ENCODE results near the gene ACD.
A peak's percentile ranks its signal among the peaks of the same experiment; 100 is the strongest.

ACD gene

DNA sequence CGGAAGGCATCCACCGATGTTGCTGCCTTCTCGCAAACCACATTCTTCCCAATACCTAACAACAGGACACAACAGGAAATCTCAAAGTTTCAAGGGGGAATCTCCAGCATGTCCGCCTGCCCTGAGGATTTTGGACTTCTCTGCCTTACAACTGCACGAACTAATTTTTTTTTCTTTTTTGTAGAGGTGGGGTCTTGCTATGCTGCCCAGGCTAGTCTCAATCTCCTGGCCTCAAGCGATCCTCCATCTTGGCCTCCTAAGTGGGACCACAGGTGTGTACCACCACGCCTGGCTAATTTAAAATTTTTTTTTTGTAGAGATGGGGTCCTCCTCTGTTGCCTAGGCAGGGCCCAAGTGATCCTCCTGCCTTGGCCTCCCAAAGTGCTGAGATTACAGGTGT, 15.9 kb upstream of the ACD start:
- no peak for DNase-seq (ENCODE audit: low spot score)

DNA sequence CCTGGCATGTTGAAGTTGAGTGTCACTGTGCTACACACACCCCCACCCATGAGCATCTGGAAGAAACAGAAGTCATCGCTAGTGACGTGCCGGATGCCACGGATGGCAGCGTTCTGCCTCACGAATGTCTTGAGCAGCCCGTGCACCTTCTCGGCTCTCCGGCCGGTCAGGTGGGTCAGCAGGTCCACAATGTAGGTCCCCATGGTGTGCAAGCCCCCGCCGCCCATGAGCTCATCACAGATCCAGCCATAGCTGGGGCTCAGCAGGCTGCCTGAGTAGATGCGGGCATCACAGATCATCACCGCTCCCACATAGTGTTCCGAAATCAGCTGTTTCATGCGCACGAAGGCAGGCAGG, 15.5 kb upstream of the ACD start:
- no peak for DNase-seq (ENCODE audit: low spot score)

DNA sequence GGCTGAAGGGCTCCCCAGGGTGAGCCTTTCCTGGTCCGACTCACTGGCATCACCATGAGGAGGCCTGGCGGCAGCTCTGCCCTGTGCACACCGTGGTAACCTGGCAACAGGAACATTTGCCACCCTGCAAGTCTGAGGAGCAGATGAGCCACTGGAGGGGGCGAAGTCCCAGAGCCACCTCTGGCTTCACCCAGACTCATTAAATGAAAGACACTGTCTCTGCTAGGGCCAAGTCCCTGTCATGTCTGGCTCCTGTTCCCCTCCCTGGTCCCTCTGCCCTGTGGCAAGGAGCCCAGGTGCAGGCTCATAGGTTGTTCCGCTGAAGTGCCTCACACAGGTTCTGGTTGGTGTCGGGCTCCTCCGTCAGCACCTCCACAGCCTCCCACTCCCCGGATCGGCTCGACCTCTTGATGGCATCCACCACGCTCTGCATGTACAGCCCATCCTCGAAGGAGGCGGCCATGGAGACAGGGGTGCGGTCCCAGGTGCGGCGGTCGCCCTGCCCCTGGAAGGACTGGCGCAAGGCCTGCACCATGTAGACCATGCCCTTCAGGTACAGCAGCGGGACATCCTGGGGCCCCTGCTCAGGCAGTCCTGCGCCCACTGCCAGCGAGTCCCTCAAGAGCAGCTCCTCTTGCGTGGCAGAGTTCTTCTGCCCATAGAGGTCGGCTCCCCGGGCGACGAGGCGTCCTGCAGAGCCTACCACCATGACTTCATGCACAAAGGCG, 15.0 kb upstream of the ACD start:
- DNase-seq (ENCODE audit: low spot score): no peak

DNA sequence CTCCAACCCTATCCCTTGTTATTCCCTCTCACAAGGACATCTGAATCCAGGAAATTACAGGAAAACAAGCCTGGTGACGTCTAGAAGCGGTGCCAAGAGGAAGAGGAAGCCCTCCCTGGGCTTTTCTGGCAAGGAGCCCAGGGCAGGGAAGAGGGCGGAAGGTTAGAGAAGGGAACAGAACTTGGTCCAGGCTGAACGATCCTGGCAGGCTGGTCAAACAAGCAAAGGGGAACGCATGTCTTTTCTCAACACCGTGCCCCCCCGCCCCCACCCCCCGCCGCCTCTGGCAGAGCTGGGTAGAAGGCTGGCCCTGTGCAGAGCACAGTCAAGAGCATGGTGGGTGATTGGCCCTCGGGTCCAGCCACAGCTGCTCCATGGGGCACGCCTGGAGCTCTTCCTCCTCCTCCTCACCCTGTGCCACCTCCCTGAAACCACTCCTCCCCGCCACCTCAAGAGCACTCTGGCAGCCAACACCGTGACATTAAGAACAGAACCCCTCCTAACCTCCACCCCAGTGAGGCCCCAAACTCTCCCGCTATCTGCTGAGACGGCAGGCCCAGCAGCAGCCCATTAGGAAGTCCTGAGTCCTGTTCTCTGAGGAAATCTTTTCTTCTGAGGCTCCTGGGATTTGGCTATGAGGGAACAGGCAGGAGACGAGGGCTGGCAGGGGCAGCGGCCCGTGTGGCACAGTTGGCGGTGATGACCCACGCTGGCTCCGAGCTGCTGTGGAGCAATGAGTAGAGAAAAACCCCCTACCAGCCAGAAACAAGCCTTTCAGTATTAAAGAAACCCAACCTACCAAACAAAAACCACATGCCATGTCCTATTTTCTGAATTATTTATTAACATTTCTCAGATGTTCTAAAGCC, 13.9 kb upstream of the ACD start:
- DNase-seq (ENCODE audit: low spot score): no peak

GRCh38 chr16:67672739-67673662, 12.9 kb upstream of the ACD start:
- peak; percentile 51 for DNase-seq (ENCODE audit: low spot score)

DNA sequence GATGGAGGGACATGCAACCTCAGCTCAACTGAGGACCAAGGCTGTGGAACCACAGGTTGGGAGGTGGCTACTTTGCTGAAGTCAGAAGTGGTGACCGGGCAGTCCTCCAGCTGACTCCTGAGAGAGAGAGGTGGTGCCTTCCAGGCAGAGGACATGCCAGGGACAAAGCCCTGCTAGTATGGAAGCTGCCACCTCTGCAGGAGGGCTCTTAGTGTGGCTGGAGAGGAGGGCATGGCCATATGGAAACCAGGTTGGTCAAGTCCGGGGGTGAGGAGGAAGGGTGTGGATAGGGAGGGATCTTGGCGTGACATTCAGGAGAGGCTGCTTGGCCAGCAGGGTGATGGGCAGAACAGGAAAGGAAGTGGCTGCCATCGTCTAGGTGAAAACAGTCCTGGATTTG, 12.2 kb upstream of the ACD start:
- no peak for DNase-seq (ENCODE audit: low spot score)

GRCh38 chr16:67669499-67670101, 9.5 kb upstream of the ACD start:
- no peak for DNase-seq (ENCODE audit: low spot score)

DNA sequence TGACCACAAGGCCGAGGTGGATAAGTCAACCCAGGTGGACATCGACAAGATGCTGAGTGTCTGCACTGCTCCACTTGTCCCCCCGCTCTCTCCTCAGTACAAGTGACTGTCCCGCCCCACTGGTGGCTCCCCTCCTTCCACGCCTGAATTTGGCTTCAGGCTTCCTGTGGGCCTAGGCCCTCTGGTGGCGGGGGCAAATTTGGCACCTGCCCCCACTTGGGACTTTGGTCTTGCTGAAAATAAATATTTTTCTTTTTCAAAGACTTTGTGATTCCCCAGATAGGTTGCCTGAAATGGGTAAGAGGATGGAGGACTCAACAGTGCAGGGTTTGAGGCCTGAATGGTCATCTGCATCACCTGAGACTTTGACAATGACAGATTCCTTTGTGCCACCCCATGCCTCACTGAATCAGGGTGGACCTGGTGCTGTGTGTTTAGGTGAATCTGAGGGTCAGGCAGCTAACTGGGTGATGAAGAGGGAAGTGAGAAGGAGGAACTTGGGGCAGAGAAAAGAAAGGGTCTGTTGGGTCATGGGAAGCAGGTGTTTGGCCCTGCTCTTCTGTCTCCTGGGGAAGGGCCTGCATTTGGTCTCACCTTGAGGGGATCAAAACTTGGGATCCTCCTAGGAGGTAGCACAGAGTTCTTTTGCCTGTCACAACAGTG, 8.6 kb upstream of the ACD start:
- no peak for DNase-seq (ENCODE audit: low spot score)

GRCh38 chr16:67667817-67668494, 7.9 kb upstream of the ACD start:
- DNase-seq (ENCODE audit: low spot score): peak; percentile 86

DNA sequence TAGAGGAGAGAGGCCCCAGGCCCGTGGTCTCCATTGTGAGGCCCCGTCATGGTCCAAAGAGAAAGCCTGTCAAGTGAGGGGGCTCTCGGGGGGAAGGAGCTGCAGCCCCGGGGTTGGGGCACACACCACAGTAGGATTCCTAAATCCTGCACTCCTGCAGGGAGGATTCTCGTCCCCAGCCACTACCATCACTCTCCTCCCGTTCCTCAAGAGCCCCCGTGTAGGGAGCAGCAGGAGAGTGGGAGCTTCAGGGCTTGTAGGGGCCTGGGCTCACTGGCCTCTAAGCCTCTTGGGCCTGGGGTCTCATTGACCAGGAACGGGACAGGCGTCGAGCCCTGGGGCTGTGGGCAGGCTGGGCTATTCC, 7.4 kb upstream of the ACD start:
- no peak for DNase-seq (ENCODE audit: low spot score)

DNA sequence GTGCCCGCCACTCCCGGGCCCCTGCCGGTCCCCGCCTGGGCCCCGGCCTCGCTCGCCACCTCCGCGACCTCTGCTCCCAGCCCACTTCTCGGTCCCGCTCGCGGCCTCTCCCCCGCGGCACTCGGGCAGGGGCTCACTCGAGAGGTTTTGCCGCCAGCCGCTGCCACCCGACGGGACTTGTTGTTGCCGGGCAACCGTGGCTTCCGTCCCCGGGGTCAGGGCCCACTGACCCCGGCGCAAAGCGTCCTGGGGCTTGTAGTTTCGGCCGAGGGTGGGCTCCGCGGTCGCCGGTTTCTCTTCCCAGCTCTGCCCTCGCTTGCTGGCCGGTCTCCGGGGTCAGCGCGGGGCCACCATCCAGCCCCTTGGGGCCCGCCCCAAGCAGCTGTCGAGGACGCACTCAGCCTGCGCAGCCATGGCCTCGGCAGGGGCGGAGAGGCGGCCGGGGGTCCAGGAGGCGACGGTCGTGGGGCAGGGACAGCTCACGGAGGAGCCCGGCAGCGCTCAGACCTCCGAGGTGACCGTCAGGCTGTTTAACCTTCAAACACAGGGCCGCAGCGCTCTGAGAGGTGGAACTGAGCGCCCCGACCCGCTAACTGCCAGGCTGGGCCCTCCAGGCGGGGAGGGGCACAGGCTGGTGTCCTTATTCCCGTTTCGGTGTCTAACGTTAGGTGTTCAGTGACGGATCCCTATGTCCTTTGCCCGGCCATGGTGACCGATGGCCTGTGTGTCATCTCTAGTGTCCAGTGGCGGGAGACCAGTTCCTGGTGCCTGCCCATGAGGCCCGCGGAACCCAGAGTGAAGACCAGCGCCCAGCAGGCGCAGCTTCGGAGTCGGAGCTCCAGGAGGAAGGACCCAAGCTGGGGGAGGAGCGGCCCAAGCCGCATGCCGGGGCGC, 6.7 kb upstream of the ACD start, which contains the start of the genes C16orf86 and ENKD1:
TSS of gene C16orf86 (plus strand) at position 256 of the 894 bp plus-strand sequence. CDS start at position 413, 157 bp downstream.
TSS of gene ENKD1 (minus strand) at position 192 of the 894 bp plus-strand sequence. CDS start 308 bp downstream, outside the sequence.
- DNase-seq (ENCODE audit: low spot score): peak; percentile 85

DNA sequence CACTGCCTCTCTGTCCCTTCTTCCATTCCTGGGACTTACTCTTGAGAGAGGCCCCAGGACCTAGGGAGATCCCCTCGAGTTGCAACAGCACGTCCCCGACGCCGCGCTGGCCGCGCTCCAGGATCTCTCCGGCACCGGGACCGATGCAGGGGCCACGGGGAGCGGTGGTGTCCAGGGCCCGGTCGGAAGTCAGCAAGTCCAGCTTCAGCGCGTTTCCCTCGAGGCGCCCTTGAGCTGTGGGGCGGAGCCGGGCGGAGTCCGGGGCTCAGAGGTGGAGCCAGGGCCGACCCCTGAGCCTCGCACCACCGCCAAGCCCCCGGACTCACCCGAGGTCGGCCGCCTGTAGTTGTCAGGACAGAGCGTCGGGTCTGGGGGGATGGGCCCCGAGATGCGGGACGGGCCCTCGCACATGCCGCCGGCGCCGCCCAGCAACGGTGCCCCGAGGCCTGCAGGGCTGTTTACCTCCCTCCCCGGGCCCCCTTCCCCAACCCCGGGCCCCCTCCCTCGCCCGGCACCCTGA, 6.0 kb upstream of the ACD start:
- no peak for DNase-seq (ENCODE audit: low spot score)

GRCh38 chr16:67665598-67665997, 5.5 kb upstream of the ACD start:
- no peak for DNase-seq (ENCODE audit: low spot score)

DNA sequence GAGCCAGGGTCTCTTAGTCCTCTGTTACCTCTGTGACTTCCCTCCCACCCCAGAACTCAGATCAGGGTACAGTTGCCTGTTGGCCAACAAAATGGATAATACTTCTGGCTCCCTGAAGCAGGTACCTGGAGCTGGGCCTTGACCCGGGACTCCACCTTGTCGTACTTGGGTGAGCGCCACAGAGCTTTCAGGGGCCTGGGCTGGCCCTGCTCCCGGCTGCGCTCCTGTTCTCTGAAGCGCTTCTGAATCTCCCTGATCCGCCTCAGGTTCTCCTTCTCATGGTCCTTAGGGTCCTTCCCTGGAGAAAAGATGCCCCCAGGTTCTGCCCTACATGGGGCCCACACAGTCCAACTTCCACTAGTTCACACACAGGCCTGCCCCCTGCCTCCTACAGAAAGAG, 4.8 kb upstream of the ACD start:
- DNase-seq (ENCODE audit: low spot score): no peak

- no peak for DNase-seq (ENCODE audit: low spot score)
Measured at GRCh38 chr16:67664258-67664657, 4.2 kb upstream of the ACD start.

GRCh38 chr16:67663877-67664222, 3.8 kb upstream of the ACD start:
- no peak for DNase-seq (ENCODE audit: low spot score)

DNA sequence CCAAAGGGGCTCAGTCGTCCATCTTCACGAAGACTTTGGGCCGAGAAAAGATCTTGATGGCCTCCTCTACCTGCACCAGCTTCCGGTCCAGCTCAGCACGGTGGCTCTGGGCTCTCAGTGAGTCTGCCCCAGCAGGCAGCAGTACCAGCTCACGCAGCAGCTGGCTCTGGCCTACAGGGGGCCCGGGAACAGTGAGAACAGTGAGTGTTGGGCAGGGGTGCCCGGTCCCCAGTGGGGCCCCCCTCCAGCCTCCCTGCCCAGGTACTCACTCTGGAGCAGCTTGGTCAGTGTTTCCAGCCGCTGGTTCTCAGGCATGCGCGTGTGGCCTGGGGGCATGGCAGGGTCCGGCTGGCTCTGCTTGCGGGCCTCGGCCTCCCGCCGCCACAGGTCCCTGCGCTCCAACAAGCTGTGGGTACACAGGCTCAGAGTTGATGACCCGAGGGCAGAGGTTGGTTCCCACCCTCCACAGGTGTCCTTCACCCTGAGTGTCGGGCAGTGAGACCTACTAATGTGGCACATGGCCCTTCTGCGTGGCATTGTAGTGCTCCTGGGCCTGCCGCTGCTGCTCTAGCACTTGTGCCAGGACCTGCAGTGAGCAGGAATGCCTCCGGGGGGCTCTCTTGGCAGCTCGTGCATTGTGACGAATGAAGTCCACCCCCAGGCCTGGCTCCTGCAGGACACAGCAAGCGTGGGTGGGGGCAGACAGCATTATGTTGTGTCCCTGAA, 3.3 kb upstream of the ACD start:
- DNase-seq (ENCODE audit: low spot score): no peak

DNA sequence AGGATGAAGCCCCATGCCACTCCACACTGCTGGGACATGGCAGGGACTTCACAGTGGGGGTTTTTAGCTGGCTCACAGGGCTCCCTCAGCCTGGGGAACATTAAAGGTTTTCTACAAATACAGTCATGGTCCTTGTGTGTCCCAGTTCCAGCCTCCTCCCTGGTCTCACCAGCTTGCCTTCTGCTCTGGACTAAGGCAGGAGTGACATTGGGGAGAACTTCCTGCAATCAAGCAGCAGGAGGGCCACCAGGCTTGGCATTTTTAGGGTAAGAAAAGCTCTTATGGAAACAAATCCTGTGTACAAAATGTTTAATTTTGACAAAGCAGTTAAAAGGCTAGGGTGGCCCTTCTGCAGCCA, 2.6 kb upstream of the ACD start:
- no peak for DNase-seq (ENCODE audit: low spot score)

All from CD4-positive, alpha-beta T cell treated with Interleukin-6 at 100 ng/mL for 8 hours (primary cell).